ENCODE data around the gene HOPX.

DNA sequence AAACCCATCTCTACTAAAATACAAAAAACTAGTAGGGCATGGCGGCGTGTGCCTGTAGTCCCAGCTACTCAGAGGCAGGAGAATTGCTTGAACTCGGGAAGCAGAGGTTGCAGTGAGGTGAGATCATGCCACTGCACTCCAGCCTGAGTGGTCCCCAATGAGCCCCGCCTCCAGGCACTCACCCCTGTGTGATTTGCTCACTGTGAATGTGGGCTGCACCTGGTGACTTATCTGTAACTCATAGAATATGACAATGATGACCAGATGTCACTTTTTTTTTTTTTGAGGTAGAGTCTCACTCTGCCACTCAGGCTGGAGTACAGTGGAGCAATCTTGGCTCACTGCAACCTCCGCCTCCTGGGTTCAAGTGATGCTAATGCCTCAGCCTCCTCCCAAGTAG, 49.0 kb upstream of the HOPX start:
- TF ChIP-seq POLR2A (IDR thresholded peaks at IDR 0.05; ENCODE audit: extremely low read depth, insufficient read length): no peak
- TF ChIP-seq, protein P1, sequence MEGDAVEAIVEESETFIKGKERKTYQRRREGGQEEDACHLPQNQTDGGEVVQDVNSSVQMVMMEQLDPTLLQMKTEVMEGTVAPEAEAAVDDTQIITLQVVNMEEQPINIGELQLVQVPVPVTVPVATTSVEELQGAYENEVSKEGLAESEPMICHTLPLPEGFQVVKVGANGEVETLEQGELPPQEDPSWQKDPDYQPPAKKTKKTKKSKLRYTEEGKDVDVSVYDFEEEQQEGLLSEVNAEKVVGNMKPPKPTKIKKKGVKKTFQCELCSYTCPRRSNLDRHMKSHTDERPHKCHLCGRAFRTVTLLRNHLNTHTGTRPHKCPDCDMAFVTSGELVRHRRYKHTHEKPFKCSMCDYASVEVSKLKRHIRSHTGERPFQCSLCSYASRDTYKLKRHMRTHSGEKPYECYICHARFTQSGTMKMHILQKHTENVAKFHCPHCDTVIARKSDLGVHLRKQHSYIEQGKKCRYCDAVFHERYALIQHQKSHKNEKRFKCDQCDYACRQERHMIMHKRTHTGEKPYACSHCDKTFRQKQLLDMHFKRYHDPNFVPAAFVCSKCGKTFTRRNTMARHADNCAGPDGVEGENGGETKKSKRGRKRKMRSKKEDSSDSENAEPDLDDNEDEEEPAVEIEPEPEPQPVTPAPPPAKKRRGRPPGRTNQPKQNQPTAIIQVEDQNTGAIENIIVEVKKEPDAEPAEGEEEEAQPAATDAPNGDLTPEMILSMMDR (IDR thresholded peaks at IDR 0.05; ENCODE audit: low read depth, low read length): no peak

Data from NB4 (cell line).